ENCODE data around the gene ELOVL1.

DNA sequence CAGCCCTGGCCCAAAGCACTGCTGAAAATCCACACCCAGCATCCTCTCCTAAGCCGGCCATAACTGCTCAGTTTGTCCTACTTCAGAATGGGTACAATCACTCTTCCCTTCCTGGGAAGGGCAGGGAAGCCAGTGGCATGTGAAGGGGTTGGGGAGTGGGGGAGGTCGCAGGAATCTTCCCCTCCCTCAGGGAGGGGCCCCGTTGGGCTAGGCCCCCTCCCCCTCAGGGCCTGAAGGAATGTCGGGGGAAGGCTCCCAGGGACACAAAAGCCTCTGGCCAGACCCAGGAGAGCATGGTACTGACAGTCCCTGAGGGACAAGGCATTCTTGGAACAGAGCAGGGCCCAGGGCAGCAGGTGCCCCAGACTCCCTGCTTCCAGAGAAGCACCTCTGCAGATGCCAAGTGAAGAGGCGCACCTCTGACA, 1.2 kb downstream of the ELOVL1 start:
- TF ChIP-seq, protein P1, sequence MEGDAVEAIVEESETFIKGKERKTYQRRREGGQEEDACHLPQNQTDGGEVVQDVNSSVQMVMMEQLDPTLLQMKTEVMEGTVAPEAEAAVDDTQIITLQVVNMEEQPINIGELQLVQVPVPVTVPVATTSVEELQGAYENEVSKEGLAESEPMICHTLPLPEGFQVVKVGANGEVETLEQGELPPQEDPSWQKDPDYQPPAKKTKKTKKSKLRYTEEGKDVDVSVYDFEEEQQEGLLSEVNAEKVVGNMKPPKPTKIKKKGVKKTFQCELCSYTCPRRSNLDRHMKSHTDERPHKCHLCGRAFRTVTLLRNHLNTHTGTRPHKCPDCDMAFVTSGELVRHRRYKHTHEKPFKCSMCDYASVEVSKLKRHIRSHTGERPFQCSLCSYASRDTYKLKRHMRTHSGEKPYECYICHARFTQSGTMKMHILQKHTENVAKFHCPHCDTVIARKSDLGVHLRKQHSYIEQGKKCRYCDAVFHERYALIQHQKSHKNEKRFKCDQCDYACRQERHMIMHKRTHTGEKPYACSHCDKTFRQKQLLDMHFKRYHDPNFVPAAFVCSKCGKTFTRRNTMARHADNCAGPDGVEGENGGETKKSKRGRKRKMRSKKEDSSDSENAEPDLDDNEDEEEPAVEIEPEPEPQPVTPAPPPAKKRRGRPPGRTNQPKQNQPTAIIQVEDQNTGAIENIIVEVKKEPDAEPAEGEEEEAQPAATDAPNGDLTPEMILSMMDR (conservative IDR thresholded peaks at IDR 0.05; ENCODE audit: low read depth, low read length), result no peak
- TF ChIP-seq EZH2 (IDR thresholded peaks at IDR 0.05; ENCODE audit: borderline replicate concordance, low read depth, low read length, poor library complexity, severe bottlenecking), result no peak

Measured in A673 (cell line).